GM19438 (cell line): ENCODE results near the gene TUBA1C.
"Not testable (repeated sequence)": the region's sequence is repeated elsewhere in the genome, so short reads cannot be mapped to it uniquely, and the experiment has no call there.

Source experiments
- ATAC-seq: cut with Tn5 transposase; IDR thresholded peaks from one replicate; pipeline ENCODE4 v1.9.1; 2021; ENCODE audit warnings: low read depth; ENCODE audit not compliant: unreplicated experiment

Gene TUBA1C

DNA sequence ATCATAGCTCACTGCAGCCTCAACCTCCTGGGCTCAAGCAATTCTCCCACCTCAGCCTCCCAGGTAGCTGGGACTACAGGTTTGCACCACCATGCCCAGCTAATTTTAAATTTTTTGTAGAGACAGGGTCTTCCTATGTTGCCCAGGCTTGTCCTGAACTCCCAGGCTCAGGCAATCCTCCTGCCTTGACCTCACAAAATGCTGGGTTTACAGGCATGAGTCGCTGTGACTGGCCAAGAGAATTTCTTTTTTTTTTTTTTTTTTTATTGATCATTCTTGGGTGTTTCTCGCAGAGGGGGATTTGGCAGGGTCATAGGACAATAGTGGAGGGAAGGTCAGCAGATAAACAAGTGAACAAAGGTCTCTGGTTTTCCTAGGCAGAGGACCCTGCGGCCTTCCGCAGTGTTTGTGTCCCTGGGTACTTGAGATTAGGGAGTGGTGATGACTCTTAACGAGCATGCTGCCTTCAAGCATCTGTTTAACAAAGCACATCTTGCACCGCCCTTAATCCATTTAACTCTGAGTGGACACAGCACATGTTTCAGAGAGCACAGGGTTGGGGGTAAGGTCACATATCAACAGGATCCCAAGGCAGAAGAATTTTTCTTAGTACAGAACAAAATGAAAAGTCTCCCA lies 18.0 kb downstream of the TUBA1C start:
- ATAC-seq, result not testable (repeated sequence)

DNA sequence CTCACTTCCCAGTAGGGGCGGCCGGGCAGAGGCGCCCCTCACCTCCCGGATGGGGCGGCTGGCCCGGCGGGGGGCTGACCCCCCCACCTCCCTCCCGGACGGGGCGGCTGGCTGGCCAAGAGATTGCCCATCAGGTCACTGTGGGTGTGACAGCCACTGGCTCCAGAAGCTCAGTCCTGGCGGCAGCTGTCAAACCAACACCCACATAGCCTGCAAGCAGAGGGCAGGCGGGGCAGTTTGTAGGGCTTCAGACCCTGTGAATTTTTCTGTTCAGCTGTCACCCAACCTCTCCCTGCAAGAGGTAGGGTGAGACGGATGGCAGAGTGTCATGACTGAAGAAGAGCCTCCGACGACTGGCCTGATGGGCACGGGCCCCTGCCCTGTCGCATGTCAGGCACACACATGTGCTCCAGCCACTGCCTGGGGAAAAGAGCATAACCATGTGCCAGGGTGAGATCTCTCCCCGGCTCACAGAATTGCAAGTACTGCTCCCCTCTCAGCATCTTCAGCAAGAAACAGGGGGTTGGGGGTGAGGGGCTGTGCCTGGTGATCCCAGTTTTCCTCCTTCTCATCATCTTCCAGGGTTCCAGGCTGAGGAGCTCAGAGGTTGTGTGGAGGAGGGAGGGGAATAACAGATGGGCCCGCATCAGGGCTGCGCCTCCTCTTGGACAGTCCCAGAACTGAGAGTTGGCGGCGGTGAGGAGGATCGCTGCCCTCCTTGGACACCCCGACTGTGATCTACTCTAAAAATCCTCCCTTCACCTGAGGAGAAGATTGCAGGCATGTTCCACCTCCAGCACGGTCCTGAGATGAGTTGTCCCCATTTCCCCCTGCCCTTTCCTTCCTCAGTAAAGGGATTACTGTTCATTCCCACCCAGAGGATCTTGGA lies 18.9 kb downstream of the TUBA1C start:
- ATAC-seq, result no peak

DNA sequence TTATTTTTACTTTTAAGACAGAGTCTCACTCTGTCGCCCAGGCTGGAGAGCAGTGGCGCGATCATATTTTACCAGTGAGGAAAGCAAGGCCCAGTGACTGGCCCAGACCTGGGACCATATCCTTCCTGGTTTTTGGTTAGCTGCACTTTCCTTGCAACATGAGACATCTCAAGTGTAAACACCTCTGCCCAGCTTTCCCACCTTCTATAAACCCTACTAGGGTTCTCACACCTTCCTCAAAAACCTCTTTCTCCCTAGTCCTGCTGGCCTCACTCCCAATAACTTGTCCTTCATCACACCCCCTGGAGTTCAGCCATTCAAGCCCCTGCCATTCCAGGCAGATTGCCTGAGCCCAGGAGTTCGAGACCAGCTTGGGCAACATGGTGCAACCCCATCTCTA lies 19.8 kb downstream of the TUBA1C start:
- ATAC-seq, result no peak

DNA sequence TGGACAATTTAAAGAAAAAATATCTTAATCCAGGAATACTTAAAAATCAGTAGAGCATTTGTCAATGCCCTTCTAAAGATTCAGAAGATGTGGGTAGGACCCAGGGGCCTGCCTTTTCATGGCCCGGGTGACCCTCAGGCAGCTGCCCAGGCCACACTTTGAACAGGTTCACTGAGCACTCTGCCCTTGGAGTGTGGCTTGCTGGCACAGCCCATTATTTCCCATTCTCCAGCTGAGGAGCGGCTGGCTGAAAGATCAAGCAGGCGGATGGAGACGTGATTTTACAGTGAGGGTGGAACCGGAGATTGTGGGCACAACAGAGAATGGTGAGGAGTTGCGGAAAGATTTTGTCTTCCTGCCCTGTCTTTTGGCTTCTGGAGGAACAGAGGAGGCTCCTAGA lies 23.0 kb downstream of the TUBA1C start:
- no peak for ATAC-seq

DNA sequence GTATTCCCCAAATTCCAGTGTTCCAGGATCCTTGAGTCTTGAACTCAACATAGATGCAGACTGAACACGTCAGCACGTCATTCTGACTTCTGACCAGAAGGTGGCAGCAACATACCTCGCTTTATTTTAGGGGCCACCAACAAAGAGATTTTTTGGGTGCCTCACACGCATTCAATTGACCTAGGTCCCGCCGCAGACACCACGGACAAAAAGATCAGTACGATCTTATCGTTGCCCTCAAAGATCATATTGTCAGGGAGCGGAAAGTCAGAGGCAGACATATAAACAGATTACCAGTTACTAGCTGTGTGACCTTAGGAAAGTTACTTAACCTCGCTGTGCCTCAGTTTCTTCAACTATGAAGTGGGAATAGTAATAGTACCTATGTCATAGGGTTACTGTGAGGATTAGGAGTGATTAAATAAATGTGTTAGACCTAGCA lies 23.6 kb downstream of the TUBA1C start:
- ATAC-seq, result no peak

DNA sequence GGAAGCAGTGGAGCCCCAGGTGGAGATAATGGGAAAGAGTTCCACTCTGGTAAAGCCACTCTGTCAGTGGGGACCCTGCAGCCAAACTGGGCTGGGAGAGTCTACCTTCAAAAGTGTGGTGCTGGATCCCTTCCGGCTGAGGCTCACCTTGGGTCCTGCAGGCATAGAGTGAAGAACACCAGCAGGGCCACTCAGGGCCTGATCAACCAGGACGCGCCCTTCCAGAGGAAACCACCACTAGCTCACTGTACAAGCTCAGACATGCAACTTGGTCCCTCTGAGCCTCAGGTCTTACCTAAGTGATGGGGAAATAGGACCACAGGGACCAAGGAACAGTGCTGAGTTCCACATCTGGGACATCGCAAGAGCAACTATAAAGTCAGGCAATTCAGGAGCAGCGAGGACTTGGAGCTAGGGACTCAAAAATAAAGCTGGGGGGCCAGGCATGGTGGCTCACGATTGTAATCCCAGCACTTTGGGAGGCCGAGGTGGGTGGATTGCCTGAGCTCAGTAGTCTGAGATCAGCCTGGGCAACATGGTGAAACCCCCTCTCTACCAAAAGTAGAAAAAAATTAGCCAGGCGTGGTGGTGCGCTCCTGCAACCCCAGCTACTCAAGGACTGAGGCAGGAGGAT lies 24.2 kb downstream of the TUBA1C start:
- no peak for ATAC-seq

DNA sequence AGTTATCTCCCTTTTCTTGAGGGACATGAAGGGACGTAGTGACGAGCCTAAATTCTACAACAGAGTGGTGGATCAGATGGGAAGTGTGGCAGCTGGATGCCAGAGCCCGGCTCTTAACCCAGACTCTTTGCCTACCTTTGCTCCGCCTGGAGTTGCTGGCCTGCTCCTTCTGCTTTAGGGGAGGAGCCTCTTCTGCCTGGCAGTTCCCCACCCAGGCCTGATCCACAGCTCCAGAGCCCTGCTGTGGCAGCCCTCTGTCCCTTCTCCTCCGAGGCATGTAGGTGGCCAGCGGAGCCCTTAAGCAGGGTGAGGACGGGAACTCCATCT lies 27.8 kb downstream of the TUBA1C start:
- ATAC-seq, result no peak

DNA sequence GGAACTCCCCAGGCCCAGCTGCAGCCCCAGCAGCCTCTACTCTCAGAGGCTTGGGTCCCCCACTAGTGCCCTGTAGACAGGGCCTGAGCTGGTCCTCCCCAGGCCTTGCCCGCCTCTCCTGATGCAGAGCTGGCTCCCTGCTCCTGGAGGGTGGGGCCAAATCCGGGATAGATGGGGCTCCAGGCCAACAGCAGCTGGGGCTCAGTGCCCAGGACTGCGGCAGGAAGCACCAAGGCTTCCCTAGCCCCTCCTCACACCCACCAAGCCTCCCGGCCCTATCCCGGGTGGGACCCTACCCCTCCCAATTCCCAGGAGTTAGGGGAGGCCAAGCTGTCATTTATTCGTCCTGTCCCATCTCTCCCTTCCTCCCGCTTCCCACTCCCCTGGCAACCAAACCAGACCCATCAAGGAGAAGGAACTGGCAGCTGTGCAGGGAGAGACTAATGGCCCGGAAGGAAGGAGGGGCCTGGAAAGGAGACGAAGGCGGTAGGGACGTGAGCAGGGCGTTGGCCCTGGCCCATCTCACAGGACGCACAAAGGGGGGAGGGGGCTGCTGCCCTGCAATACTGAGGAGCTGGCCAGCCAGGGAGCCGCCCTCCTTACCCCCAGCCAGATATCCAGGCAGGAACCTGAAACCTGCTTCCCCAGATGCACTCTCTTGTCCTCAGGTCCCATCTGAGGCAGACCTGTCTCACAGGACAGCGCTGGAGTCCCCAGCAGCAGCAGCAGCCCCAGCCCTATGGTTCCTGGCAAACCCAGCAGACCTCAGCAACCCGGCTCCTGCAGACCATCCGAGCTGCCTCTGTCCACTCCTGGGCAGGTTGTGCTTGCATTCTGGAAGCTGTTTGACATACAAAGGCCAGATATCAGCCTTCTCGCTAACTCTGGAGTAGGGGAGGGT lies 28.4 kb downstream of the TUBA1C start:
- ATAC-seq, result no peak

DNA sequence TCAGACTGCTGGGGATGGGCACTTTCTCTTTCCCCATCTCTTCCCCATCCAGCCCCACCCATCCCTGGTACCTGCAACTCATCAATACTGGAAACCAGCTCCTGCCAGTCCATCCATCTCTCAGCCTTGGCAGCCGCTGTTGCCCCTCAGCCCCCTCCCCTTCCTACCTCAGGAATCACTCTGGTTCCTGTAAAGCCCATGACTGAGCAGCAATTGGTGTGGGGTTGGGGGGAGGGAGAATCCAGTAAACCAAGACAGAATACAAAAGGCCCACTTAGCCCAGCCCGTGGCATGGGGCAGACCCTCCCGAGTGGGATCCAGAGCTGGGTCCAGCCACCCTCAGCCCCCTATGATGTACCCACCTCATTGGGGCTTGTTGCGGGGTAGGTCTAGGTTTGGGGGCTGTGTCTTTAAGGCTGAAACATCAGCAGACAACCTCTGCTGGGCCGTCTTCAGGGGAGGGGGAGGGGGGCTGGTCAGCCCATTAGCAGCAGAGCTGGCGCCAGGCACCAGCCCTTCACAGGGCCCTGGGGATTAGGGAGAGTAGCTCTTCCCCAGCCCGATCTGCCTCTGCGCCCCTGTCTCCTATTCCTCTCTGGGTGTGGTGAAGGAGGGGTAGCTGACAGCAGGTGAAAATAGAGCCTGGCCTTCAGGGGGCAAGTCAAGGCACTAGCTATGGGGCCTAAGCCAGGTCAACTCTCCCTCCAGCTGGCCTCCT lies 29.4 kb downstream of the TUBA1C start:
- ATAC-seq, result no peak

DNA sequence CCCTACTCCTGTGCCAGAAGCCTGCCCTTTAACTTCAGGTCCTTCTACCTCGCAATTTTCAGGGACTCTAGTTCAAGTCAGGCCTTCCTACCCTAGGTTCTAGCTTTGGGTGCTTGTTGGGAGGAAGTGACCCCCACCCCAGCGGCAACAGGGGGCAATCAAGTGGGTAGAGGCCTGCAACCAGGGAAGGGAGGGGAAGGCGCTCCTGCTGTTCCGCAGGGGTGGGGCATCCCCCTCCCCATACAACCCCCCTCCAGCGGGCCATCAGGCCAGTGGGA lies 29.9 kb downstream of the TUBA1C start:
- no peak for ATAC-seq

DNA sequence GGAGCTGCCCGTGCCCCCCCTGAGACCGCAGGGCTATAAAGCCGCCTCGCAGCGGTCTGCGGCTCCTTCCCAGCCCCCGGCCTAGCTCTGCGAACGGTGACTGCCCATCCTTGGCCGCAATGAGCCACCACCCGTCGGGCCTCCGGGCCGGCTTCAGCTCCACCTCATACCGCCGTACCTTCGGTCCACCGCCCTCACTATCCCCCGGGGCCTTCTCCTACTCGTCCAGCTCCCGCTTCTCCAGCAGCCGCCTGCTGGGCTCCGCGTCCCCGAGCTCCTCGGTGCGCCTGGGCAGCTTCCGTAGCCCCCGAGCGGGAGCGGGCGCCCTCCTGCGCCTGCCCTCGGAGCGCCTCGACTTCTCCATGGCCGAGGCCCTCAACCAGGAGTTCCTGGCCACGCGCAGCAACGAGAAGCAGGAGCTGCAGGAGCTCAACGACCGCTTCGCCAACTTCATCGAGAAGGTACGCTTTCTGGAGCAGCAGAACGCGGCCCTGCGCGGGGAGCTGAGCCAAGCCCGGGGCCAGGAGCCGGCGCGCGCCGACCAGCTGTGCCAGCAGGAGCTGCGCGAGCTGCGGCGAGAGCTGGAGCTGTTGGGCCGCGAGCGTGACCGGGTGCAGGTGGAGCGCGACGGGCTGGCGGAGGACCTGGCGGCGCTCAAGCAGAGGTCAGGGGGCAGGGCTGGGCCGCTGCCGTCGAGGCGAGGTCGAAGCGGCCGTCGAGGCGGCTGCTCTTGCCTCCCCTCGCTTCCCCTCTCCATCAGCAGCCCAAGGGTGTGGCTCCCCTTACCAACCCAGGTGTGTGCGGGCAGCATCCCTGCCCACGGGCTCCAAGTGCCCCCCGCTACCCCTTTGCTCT lies 30.4 kb downstream of the TUBA1C start, which contains the start of gene PRPH:
PRPH (plus strand) TSS at position 66 of the 855 bp plus-strand sequence; CDS start at position 120, 54 bp downstream.
- no peak for ATAC-seq

DNA sequence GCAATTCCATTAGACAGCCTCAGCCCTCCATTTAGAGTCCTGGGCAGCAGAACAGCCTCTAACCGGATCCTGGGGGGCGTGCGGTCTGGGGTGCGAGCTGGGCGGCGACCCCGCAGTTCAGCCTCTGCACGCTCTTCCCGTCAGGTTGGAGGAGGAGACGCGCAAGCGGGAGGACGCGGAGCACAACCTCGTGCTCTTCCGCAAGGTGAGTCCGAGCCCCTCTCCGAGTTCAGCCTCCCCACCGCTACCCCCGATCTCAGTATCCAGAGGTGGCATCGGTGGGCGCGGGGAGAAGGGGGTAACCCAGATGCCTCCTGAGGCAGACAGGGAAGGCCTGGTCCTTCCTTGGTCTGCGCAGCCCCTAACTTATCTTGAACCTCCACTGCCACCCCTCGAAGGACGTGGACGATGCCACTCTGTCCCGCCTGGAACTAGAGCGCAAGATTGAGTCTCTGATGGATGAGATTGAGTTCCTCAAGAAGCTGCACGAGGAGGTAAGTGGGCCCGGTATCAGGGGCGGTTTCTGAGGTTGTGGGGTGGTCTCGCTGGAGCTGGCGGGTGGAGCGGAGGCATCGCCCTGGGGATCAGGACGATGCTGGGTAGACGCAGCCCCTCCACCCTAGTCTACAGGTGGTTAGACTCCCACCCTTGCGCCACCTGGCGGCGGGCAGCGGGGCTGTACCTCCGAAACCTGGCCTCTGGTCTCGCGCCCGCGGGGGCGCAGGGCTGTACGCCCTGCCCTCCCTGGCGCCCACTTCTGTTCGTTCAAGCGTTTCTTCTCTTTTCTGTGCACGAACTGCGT lies 31.4 kb downstream of the TUBA1C start:
- ATAC-seq, result no peak

DNA sequence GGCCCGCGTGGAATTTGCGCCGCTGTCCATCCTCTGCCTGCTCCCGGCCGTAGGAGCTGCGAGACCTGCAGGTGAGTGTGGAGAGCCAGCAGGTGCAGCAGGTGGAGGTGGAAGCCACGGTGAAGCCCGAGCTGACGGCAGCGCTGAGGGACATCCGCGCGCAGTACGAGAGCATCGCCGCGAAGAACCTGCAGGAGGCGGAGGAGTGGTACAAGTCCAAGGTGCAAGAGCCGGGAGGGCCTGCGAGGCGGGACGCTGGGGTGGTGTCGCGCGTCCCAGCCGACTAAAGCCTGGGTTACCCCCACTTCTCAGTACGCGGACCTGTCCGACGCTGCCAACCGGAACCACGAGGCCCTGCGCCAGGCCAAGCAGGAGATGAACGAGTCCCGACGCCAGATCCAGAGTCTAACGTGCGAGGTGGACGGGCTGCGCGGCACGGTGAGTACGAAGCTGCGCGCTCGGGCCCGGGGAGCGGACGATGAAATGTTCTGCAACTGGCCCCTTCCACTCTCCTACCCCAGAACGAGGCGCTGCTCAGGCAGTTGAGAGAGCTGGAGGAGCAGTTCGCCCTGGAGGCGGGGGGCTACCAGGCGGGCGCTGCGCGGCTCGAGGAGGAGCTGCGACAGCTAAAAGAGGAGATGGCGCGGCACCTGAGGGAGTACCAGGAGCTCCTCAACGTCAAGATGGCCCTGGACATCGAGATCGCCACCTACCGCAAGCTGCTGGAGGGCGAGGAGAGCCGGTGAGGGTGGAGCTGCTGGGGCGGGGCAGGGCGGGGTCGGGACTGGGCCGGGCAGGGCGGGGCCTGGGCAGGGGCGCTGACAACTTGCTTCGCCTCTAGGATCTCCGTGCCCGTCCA lies 32.2 kb downstream of the TUBA1C start:
- no peak for ATAC-seq

DNA sequence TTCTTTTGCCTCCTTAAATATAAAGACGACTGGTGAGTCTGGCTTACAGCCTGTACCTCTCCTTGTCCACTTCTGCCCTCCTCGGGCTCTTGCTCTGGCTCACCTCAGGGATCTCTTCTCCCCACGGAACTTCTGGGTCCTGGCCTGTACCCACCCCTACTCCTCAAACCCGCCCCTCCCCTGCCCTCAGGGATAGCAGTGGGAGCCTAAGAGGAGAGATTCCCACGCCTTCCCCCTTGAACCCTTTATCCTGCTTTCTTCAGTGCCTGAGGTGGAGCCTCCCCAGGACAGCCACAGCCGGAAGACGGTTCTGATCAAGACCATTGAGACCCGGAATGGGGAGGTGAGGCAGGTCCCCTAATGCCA lies 32.8 kb downstream of the TUBA1C start:
- no peak for ATAC-seq

DNA sequence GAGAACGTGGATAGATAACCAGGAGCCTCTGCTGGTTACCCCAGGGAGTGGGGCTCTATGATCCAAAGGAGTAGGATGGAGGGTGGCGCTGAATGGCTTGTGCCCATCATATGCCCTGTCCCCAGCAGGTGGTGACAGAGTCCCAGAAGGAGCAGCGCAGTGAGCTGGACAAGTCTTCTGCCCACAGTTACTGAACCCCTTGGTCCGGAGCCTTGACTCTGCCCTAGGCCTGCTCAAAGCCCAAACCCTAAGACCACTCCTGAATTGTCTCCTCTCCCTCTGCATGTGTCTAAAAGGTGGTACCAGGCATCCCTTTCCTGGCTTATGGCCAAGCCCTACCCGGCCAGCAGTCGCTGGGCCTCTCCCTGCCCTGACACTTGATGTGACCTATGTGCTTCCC lies 33.3 kb downstream of the TUBA1C start:
- ATAC-seq, result no peak

DNA sequence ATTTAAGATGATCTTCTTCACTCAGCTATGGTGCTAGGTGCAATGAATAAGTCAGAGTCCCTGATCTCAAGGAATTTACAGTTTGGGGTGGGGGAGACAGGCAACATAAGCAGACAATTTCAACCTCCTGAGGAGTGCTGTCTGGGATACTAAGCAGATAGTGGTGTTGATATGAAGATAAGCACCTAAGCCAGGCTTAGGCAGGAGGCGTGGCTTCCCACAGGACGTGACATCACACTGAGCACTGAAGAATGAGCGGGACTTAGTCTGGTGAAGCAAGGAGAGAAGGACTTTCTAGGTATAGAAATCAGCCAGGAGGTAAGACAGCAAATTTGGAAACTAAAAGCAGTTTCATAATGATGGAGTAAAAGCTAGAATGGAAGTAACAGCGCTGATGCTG lies 36.9 kb downstream of the TUBA1C start:
- no peak for ATAC-seq

DNA sequence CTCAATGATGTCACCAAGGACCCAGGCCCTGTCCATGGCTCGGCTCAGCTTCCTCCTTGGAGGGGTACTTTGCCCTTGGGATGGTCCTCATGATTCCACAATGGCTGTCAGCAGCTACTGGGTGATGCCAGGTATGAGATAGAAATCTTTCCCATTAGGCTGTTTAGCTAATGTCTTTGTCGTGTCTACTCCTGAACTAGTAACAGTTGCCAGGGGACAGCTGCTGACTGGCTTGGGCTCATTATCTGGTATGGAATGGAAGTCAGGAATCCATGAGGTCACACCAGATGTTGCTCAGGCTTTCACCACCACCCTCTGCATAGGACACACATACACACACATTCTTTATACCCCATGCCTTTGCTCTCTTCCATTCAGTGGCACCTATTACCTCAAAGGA lies 39.3 kb downstream of the TUBA1C start:
- ATAC-seq, result no peak
